Activated CD4-positive, alpha-beta T cell treated with anti-CD3 and anti-CD28 coated beads for 36 hours (primary cell): Measurements from ENCODE around the gene METTL23. TPM values are rescaled to one million over a fixed set of nuclear protein-coding genes. Genes with fewer than 3 reads are reported as not detected.
"Not testable (repeated sequence)": the region's sequence is repeated elsewhere in the genome, so short reads cannot be mapped to it uniquely, and the experiment has no call there.

ENCODE experiments used
- ATAC-seq: fragments of 200-7000 bp; cut with Tn5 transposase; one replicate; pipeline ENCODE4 v1.10.0; 2021; ENCODE audit warnings: mild to moderate bottlenecking, moderate library complexity
- CTCF ChIA-PET: fragments of 350-600 bp; sonication (Branson Sonifier 250); formaldehyde crosslinking; loops from one replicate; lab custom pipeline; 2021; ENCODE audit warnings: antibody characterized with exemption; lab: Charles Lee
- POLR2A ChIA-PET: fragments of 350-600 bp; sonication (Branson Sonifier 250); formaldehyde crosslinking; loops from one replicate; lab custom pipeline; 2021; ENCODE audit warnings: antibody characterized with exemption, inconsistent platforms; lab: Charles Lee
- DNase-seq: peaks from one replicate; pipeline ENCODE4 v3.0.0-alpha.2; 2020
- H3K27ac Mint-ChIP-seq: one replicate; pipeline ENCODE4 v1.8.0; 2021; ENCODE audit warnings: mixed read lengths
- H3K27me3 Mint-ChIP-seq: one replicate; pipeline ENCODE4 v1.8.0; 2021; ENCODE audit warnings: mixed read lengths
- H3K36me3 Mint-ChIP-seq: one replicate; pipeline ENCODE4 v1.8.0; 2021; ENCODE audit warnings: low read depth, mixed read lengths
- H3K4me1 Mint-ChIP-seq: one replicate; pipeline ENCODE4 v1.8.0; 2021; ENCODE audit warnings: mixed read lengths
- H3K4me3 Mint-ChIP-seq: one replicate; pipeline ENCODE4 v1.8.0; 2021; ENCODE audit warnings: mild to moderate bottlenecking, moderate library complexity, mixed read lengths
- H3K9me3 Mint-ChIP-seq: one replicate; pipeline ENCODE4 v1.8.0; 2021; ENCODE audit warnings: low read depth, mixed read lengths
- intact Hi-C, 2 experiments: fragments of 100-400 bp; cut with DNase I in 1 of 2; cut with micrococcal nuclease in 1 of 2; formaldehyde crosslinking; loops; one replicate each; pipeline versions ENCODE4 v1.14.2 to v1.15.1; 2022 to 2024; cut with DNase I, micrococcal nuclease
- total RNA-seq, 2 experiments: library from RNA; stranded (reverse); gene quantifications; one replicate each; pipeline ENCODE4 v1.2.3, GENCODE V29; 2021

The METTL23 gene
- total RNA-seq, 2 experiments from 2014 or later: 18.9 to 25.3 TPM

DNA sequence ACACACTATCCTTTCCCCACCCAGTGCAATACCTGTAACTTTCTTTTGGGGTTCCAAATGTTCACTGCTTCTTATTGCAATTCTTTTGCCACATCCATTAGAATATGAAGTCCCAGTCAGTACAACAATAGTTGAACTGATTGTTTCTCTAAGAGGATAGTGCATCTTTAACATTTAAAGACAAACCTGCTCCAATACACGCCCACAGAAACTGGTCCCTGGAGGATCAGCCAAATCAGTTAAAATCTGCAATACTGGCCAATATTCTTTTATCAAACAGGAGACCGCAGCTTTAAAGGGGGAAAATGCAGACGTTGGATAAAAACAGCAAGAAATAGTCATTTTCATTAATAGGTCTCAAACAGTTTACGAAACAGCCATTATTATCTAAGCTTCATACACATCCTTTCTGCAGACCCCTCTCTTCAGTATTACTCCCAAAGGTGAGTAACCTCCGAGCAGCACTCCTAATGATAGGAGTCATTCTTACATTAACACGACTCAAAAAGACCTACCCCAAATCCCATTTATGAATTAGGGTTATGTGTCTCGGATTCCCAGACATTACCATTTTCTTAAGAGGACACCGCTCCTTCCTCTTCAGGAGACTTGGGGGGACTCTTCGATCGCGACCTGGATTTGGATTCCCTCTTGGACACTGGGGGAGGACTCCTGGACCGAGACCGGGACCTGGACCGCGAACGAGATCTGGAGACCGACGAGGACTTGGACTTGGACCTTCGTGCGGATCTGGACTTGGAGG is 9.1 kb downstream of the METTL23 start:
- H3K9me3 Mint-ChIP-seq: no peaks in the 10 kb centered on the region
- DNase-seq (no peak), ATAC-seq (no peak)
- ChIA-PET CTCF (interaction anchor here (0.7 kb wide), 1 partner anchor 177 kb away, joined by 5 read pairs; no protein-coding TSS in a partner anchor), POLR2A (interaction anchor here (0.6 to 2.6 kb wide), 4 partner anchors 8 to 1553 kb away, joined by 3 to 44 read pairs (median 4); partner anchors contain the start of genes JMJD6 and METTL23)
- H3K27me3 Mint-ChIP-seq: no peaks in the 10 kb centered on the region
- peaks cover 55% of the 10 kb centered on the region for H3K36me3 Mint-ChIP-seq
- H3K27ac Mint-ChIP-seq: peak overlapping the region; percentile 96
- H3K4me1 Mint-ChIP-seq: peaks cover 46% of the 10 kb centered on the region
- intact Hi-C loops: loop anchor here (1.0 to 10.0 kb wide), 11 partner anchors 178 to 1961 kb away; partner anchors contain the start of genes ACOX1 (in 1 of the 2), NAT9 (in 1 of the 2), SEC14L1 (in 1 of the 2) and TEN1 (in 1 of the 2)
- peak overlapping the region; percentile 85 for H3K4me3 Mint-ChIP-seq

DNA sequence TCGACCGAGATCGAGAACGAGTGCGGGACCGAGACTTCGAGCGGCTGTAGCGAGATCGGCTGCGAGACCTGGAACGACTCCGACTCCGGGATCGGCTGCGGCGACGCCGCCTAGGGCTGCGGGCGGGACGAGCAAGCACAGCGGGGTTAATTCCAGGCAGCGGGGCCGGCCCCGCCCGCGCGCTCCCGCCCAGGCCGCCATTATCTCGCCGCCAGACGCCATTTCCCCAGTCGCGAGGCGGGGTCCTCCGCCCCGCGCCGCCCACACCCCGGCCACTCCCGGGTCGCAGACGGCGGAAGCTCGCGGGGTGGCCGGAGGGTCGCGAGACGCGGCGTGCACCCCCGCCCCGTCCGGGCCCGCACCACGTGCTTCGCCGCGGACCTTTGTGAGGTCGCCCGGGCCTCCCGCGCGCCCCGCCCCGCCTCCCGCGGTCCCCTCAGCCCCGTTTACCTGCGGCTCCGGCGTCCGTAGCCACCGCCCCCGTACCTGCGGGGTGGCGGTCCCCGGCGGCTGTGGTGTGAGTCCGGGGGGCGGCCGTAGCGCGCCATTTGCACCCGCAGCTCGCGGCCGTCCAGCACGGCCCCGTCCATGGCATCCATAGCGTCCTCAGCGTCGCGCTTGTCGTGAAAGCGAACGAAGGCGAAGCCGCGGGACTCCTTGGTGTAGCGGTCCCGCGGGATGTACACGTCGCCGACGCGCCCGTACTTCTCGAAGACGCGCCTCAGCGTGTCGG is 9.9 kb downstream of the METTL23 start:
- Mint-ChIP-seq H3K9me3 (no peaks in the 10 kb centered on the region), H3K4me3 (peak overlapping the region; percentile 85), H3K36me3 (peaks cover 49% of the 10 kb centered on the region), H3K4me1 (peaks cover 41% of the 10 kb centered on the region), H3K27ac (peak overlapping the region; percentile 96), H3K27me3 (no peaks in the 10 kb centered on the region)
- DNase-seq (peak; percentile 85), ATAC-seq (peak; percentile 10)
- intact Hi-C loops: loop anchor here (1.0 to 10.0 kb wide), 19 partner anchors 10 to 1962 kb away; partner anchors contain the start of genes JMJD6 (in 2 of the 2), METTL23 (in 2 of the 2), SEC14L1 (in 2 of the 2) and ACOX1 (in 1 of the 2)
- CTCF ChIA-PET: no interaction called here
- POLR2A ChIA-PET: interaction anchor here (0.6 to 2.6 kb wide), 6 partner anchors 9 to 640 kb away, joined by 3 to 44 read pairs (median 3); partner anchors contain the start of genes JMJD6 and METTL23

- ATAC-seq (peak; percentile 75), DNase-seq (peak; percentile 99)
- CTCF ChIA-PET: no interaction called here
- peaks cover 51% of the 10 kb centered on the region for H3K36me3 Mint-ChIP-seq
- peak within 1 kb of the TSS; percentile 85 for H3K4me3 Mint-ChIP-seq
- H3K4me1 Mint-ChIP-seq: peaks cover 40% of the 10 kb centered on the region
- peak within 1 kb of the TSS; percentile 98 for H3K27ac Mint-ChIP-seq
- POLR2A ChIA-PET: interaction anchor here (0.6 to 2.6 kb wide), 7 partner anchors 8 to 639 kb away, joined by 3 to 44 read pairs (median 3); partner anchors contain the start of genes JMJD6 and METTL23
- H3K9me3 Mint-ChIP-seq: no peaks in the 10 kb centered on the region
- H3K27me3 Mint-ChIP-seq: no peaks in the 10 kb centered on the region
- intact Hi-C loops: loop anchor here (1.0 to 10.0 kb wide), 19 partner anchors 11 to 1962 kb away; partner anchors contain the start of genes JMJD6 (in 2 of the 2), METTL23 (in 2 of the 2), SEC14L1 (in 2 of the 2) and ACOX1 (in 1 of the 2)
Observed at GRCh38 chr17:76737082-76737675, 10.5 kb downstream of the METTL23 start, which contains the start of gene SRSF2. TSS of gene SRSF2 (minus strand) at chr17:76737331. CDS start at chr17:76737160, 171 bp downstream.

GRCh38 chr17:76737676-76738467 is 11.2 kb downstream of the METTL23 start, which contains the start of gene MFSD11:
TSS of gene MFSD11 (plus strand) at chr17:76738119. CDS start at chr17:76738353, 234 bp downstream.
- DNase-seq (peak; percentile 95), ATAC-seq (peak; percentile 66)
- ChIA-PET CTCF (interaction anchor here (0.7 to 2.0 kb wide), 3 partner anchors 10 to 124 kb away, joined by 3 to 7 read pairs (median 4); no protein-coding TSS in a partner anchor), POLR2A (interaction anchor here (0.6 to 2.6 kb wide), 7 partner anchors 8 to 79 kb away, joined by 3 to 44 read pairs (median 3); partner anchors contain the start of genes JMJD6 and METTL23)
- Mint-ChIP-seq H3K4me3 (peak within 1 kb of the TSS; percentile 85), H3K27ac (peak within 1 kb of the TSS; percentile 98), H3K36me3 (peaks cover 46% of the 10 kb centered on the region), H3K27me3 (no peaks in the 10 kb centered on the region), H3K4me1 (peaks cover 37% of the 10 kb centered on the region), H3K9me3 (no peaks in the 10 kb centered on the region)
- intact Hi-C loops: loop anchor here (1.0 to 10.0 kb wide), 21 partner anchors 12 to 1963 kb away; partner anchors contain the start of genes JMJD6 (in 2 of the 2), METTL23 (in 2 of the 2), SEC14L1 (in 2 of the 2) and ACOX1 (in 1 of the 2)

- Mint-ChIP-seq H3K4me3 (peak overlapping the region; percentile 85), H3K27ac (peak overlapping the region; percentile 98), H3K4me1 (peaks cover 35% of the 10 kb centered on the region), H3K27me3 (no peaks in the 10 kb centered on the region), H3K9me3 (no peaks in the 10 kb centered on the region), H3K36me3 (peaks cover 42% of the 10 kb centered on the region)
- POLR2A ChIA-PET: interaction anchor here (2.6 kb wide), 1 partner anchor 11 kb away, joined by 44 read pairs; the partner anchor contains the start of genes JMJD6 and METTL23
- CTCF ChIA-PET: interaction anchor here (0.7 to 2.0 kb wide), 4 partner anchors 10 to 124 kb away, joined by 3 to 7 read pairs (median 4); no protein-coding TSS in a partner anchor
- DNase-seq (no peak), ATAC-seq (no peak)
- intact Hi-C loops: loop anchor here (1.0 to 10.0 kb wide), 11 partner anchors 14 to 1964 kb away; partner anchors contain the start of genes ACOX1 (in 1 of the 2), NAT9 (in 1 of the 2), SEC14L1 (in 1 of the 2) and TEN1 (in 1 of the 2)
Observed at GRCh38 chr17:76738468-76738850, 11.8 kb downstream of the METTL23 start.

DNA sequence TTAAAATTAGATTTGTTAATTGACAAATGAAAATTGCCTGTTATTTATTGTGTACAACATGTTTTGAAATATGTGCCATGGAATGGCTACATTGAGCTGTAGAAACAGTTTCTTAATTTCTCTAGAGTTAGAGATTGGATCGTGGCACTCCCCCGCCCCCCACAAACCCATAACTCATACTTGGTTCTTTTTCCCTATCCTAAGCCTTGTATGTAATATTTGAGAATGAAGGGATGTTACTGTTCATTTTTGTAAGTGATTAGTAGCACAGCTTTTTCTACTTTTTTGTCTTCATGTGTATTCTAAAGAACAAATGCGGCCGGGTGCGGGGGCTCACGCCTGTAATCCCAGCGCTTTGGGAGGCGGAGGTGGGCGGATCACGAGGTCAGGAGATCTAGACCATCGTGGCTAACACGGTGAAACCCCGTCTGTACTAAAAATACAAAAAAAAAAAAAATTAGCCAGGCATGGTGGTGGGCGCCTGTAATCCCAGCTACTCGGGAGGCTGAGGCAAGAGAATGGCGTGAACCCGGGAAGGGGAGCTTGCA is 13.0 kb downstream of the METTL23 start:
- H3K9me3 Mint-ChIP-seq, H3K4me3 Mint-ChIP-seq, H3K27ac Mint-ChIP-seq, ATAC-seq, H3K27me3 Mint-ChIP-seq, DNase-seq, POLR2A ChIA-PET: not testable (repeated sequence)
- intact Hi-C loops: loop anchor here (2.0 to 10.0 kb wide), 10 partner anchors 13 to 1965 kb away; partner anchors contain the start of genes ACOX1 (in 1 of the 2), NAT9 (in 1 of the 2), SEC14L1 (in 1 of the 2) and TEN1 (in 1 of the 2)
- H3K36me3 Mint-ChIP-seq: peaks cover 37% of the 10 kb centered on the region
- peaks cover 25% of the 10 kb centered on the region for H3K4me1 Mint-ChIP-seq
- CTCF ChIA-PET: interaction anchor here (0.5 to 2.0 kb wide), 6 partner anchors 9 to 592 kb away, joined by 3 to 7 read pairs (median 3); no protein-coding TSS in a partner anchor

GRCh38 chr17:76740329-76741118 is 13.9 kb downstream of the METTL23 start:
- POLR2A ChIA-PET: no interaction called here
- Mint-ChIP-seq H3K27ac (no peak overlapping the region), H3K27me3 (no peaks in the 10 kb centered on the region), H3K9me3 (no peaks in the 10 kb centered on the region), H3K36me3 (peaks cover 36% of the 10 kb centered on the region), H3K4me3 (no peak overlapping the region), H3K4me1 (peaks cover 28% of the 10 kb centered on the region)
- DNase-seq (no peak), ATAC-seq (no peak)
- CTCF ChIA-PET: interaction anchor here (0.5 to 0.7 kb wide), 2 partner anchors 343 to 391 kb away, joined by 3 read pairs; no protein-coding TSS in a partner anchor
- intact Hi-C loops: no loop called here

DNA sequence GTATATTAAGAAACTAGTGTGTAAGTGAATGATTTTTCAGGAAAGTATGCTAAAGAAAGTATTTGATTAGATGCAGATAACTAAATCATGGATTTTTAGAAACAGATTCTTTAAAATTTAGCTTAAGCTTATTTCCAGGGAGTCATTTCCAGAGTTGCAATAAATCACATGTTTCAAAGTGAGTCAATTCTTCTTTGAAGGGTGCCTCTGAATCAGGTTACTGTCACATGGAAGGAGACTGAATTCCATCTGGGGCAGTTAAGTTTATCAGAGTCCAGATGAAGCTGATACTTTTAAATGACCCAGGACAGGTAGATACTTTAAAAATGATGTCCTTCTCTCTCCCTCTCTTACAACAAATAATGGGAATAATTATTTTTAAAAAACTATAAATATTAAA is 16.3 kb downstream of the METTL23 start:
- Mint-ChIP-seq H3K27me3 (no peaks in the 10 kb centered on the region), H3K4me3 (no peak overlapping the region), H3K27ac (no peak overlapping the region), H3K9me3 (no peaks in the 10 kb centered on the region), H3K4me1 (peaks cover 32% of the 10 kb centered on the region), H3K36me3 (peaks cover 35% of the 10 kb centered on the region)
- DNase-seq: no peak
- POLR2A ChIA-PET: interaction anchor here (0.6 to 1.4 kb wide), 6 partner anchors 8 to 30 kb away, joined by 3 to 5 read pairs (median 3); no protein-coding TSS in a partner anchor
- ATAC-seq: peak; percentile 65
- CTCF ChIA-PET: interaction anchor here (0.7 to 1.8 kb wide), 4 partner anchors 10 to 660 kb away, joined by 3 to 12 read pairs (median 4); no protein-coding TSS in a partner anchor
- intact Hi-C loops: loop anchor here in 1 of 2 experiments (1.0 kb wide), 1 partner anchor 10 kb away; no protein-coding TSS in a partner anchor
